Measurements from ENCODE around the gene GGTLC1. TPM values are rescaled to one million over a fixed set of nuclear protein-coding genes. Genes with fewer than 3 reads are reported as not detected.

Gene GGTLC1
- 105 TPM for total RNA-seq
- long read RNA-seq, transcript GGTLC1-202 (5 exons, 1,028 nt), result major isoform, 74 of 88 reads
- long read RNA-seq, partial matches to known transcripts, result 2 of 88 reads
- long read RNA-seq, other reads (novel, unspliced or antisense), result 5 of 88 reads

GRCh38 chr20:23988561-23988960 is at the start of gene GGTLC1:
TSS of gene GGTLC1 (minus strand) at chr20:23988779. CDS start at chr20:23986611, 2,168 bp downstream.
- Histone ChIP-seq H3K27me3 (no peaks in the 10 kb centered on the region), H3K27ac (peak within 1 kb of the TSS; percentile 30), H3K9me3 (no peaks in the 10 kb centered on the region), H3K36me3 (no peaks in the 10 kb centered on the region), H3K4me3 (no peak within 1 kb of the TSS), H3K4me1 (no peaks in the 10 kb centered on the region)
- TF ChIP-seq, protein P1, sequence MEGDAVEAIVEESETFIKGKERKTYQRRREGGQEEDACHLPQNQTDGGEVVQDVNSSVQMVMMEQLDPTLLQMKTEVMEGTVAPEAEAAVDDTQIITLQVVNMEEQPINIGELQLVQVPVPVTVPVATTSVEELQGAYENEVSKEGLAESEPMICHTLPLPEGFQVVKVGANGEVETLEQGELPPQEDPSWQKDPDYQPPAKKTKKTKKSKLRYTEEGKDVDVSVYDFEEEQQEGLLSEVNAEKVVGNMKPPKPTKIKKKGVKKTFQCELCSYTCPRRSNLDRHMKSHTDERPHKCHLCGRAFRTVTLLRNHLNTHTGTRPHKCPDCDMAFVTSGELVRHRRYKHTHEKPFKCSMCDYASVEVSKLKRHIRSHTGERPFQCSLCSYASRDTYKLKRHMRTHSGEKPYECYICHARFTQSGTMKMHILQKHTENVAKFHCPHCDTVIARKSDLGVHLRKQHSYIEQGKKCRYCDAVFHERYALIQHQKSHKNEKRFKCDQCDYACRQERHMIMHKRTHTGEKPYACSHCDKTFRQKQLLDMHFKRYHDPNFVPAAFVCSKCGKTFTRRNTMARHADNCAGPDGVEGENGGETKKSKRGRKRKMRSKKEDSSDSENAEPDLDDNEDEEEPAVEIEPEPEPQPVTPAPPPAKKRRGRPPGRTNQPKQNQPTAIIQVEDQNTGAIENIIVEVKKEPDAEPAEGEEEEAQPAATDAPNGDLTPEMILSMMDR (IDR thresholded peaks at IDR 0.05), result no peak
- intact Hi-C loops (cut with DNase I), result no loop called here
- DNase-seq, result peak; percentile 77
- no peak for ATAC-seq

GRCh38 chr20:24034820-24035219 is 46.2 kb upstream of the GGTLC1 start:
- no peaks in the 10 kb centered on the region for H3K4me1 ChIP-seq
- ATAC-seq, result peak; percentile 62
- H3K27me3 ChIP-seq, result no peaks in the 10 kb centered on the region
- TF ChIP-seq, protein P1 (IDR thresholded peaks at IDR 0.05), result no peak
- H3K4me3 ChIP-seq, result no peak overlapping the region
- no peaks in the 10 kb centered on the region for H3K9me3 ChIP-seq
- intact Hi-C loops (cut with DNase I), result no loop called here
- no peak overlapping the region for H3K27ac ChIP-seq
- H3K36me3 ChIP-seq, result no peaks in the 10 kb centered on the region
- no peak for DNase-seq

- no peak for ATAC-seq
- Histone ChIP-seq H3K4me1 (no peaks in the 10 kb centered on the region), H3K9me3 (no peaks in the 10 kb centered on the region), H3K27me3 (no peaks in the 10 kb centered on the region), H3K36me3 (no peaks in the 10 kb centered on the region), H3K4me3 (no peak overlapping the region), H3K27ac (no peak overlapping the region)
- intact Hi-C loops (cut with DNase I), result no loop called here
- DNase-seq, result no peak
- TF ChIP-seq, protein P1 (IDR thresholded peaks at IDR 0.05), result no peak
These were observed 45.0 kb upstream of the GGTLC1 start for GRCh38 chr20:24033565-24033964.

DNA sequence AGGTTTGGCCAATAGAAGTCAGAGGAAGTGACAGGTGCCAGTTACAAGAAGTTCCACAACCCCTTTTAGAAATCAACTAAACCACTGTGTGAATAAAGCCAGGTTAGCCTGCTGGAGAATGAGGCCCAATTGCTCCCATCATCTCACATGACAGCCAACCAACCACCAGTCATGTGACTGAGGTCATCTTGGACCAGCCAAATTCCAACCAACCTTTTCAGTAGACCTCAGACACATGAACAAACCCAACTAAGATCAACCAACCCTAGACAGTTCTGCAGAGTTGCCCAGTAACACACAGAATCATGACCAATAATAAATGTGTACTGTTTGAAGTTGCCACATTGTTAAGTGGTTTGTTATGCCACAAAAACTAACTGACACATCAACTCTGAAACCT is 44.6 kb upstream of the GGTLC1 start:
- Histone ChIP-seq H3K36me3 (no peaks in the 10 kb centered on the region), H3K27ac (no peak overlapping the region), H3K4me1 (no peaks in the 10 kb centered on the region), H3K27me3 (no peaks in the 10 kb centered on the region), H3K9me3 (no peaks in the 10 kb centered on the region), H3K4me3 (no peak overlapping the region)
- DNase-seq (no peak), ATAC-seq (no peak)
- TF ChIP-seq, protein P1 (IDR thresholded peaks at IDR 0.05), result no peak
- intact Hi-C loops (cut with DNase I), result no loop called here

DNA sequence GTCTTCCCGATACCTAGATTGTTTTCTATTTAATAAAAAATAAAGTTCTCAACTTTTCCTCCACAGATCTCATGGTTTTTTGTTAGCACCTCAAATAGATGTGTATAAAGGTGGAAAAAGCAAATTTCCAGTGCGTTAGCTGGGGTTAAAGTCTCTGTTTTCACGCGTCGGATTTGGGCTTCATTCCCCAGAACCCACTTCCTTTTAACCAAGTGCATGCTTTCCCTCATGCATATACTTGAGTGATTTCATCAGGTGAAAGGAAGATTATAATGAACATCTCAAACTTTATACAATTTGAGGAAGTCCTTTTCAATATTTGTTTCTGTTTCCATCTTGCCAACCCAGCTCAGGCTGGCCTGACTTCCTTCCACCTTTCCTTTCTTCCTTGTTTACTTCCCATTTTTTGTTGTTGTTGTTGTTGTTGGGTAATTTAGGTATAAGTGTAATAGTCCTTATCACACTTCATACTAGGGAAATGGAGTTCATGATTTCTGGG is 43.9 kb upstream of the GGTLC1 start:
- DNase-seq (no peak), ATAC-seq (no peak)
- no peaks in the 10 kb centered on the region for H3K9me3 ChIP-seq
- TF ChIP-seq, protein P1 (IDR thresholded peaks at IDR 0.05), result no peak
- no peak overlapping the region for H3K27ac ChIP-seq
- H3K36me3 ChIP-seq, result no peaks in the 10 kb centered on the region
- no peaks in the 10 kb centered on the region for H3K4me1 ChIP-seq
- H3K27me3 ChIP-seq, result no peaks in the 10 kb centered on the region
- intact Hi-C loops (cut with DNase I), result no loop called here
- H3K4me3 ChIP-seq, result no peak overlapping the region

DNA sequence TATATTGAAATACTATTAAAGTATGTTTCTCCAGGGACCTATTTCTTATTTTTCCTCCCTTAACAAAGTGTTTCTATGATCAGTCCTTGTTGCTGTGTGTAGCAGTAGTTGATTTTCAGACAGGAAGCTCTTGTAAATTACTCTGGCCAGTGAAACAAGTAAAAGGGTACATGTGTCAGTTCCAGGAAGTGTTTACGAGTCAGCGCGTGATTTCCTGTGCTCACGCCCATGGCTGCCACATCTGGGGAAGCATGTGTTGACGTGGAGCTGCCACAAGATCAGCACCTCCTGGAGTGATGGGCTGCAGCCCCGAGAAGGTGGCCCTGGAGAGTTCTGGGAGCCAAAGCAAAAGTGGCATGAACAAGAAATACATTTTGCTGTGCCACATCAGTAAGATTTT is 38.6 kb upstream of the GGTLC1 start:
- no peak overlapping the region for H3K4me3 ChIP-seq
- intact Hi-C loops (cut with DNase I), result no loop called here
- no peaks in the 10 kb centered on the region for H3K4me1 ChIP-seq
- no peaks in the 10 kb centered on the region for H3K36me3 ChIP-seq
- peak; percentile 75 for DNase-seq
- TF ChIP-seq, protein P1 (IDR thresholded peaks at IDR 0.05), result no peak
- no peaks in the 10 kb centered on the region for H3K9me3 ChIP-seq
- peak; percentile 86 for ATAC-seq
- H3K27me3 ChIP-seq, result no peaks in the 10 kb centered on the region
- peak overlapping the region; percentile 63 for H3K27ac ChIP-seq
